MM.1S (cell line): ENCODE results near the gene BANK1.

Source experiments
- DNase-seq: peaks from one replicate; pipeline ENCODE4 v3.0.0-alpha.2; 2015
- H2AFZ ChIP-seq: fragments of 300-600 bp; sonication (generic); 2 replicates; pipeline ENCODE4 v1.6.0; 2016; ENCODE audit warnings: antibody characterized with exemption, low read length
- H3F3A ChIP-seq: fragments of 300-600 bp; sonication (generic); 2 replicates; pipeline ENCODE4 v1.6.1; 2016; ENCODE audit warnings: mild to moderate bottlenecking, antibody characterized with exemption, low read length, moderate library complexity, mixed read lengths; ENCODE audit not compliant: insufficient read depth
- H3K27ac ChIP-seq: fragments of 300-600 bp; sonication (generic); 2 replicates; pipeline ENCODE4 v1.5.1; 2016; ENCODE audit warnings: mild to moderate bottlenecking, low read length
- H3K27me3 ChIP-seq: fragments of 300-600 bp; sonication (generic); replicated peaks from 2 replicates; pipeline ENCODE4 v1.6.0; 2016; ENCODE audit warnings: low read length; ENCODE audit not compliant: insufficient read depth
- H3K36me3 ChIP-seq: fragments of 300-600 bp; sonication (generic); replicated peaks from 2 replicates; pipeline ENCODE4 v1.6.1; 2016; ENCODE audit warnings: mild to moderate bottlenecking, low read length, mixed read lengths; ENCODE audit not compliant: insufficient read depth
- H3K4me1 ChIP-seq: fragments of 300-600 bp; sonication (generic); 2 replicates; pipeline ENCODE4 v1.6.1; 2016; ENCODE audit warnings: low read length, mixed read lengths
- H3K4me2 ChIP-seq: fragments of 300-600 bp; sonication (generic); 2 replicates; pipeline ENCODE4 v1.6.0; 2016; ENCODE audit warnings: low read depth, low read length
- H3K4me3 ChIP-seq: fragments of 300-600 bp; sonication (generic); 2 replicates; pipeline ENCODE4 v1.5.1; 2016; ENCODE audit warnings: low read length, mixed read lengths
- H3K79me2 ChIP-seq: fragments of 300-600 bp; sonication (generic); 2 replicates; pipeline ENCODE4 v1.6.1; 2016; ENCODE audit warnings: mixed run types, low read length, mixed read lengths
- H3K9ac ChIP-seq: fragments of 300-600 bp; sonication (generic); 2 replicates; pipeline ENCODE4 v1.6.1; 2016; ENCODE audit warnings: low read length, mixed read lengths
- H3K9me2 ChIP-seq: fragments of 300-600 bp; sonication (generic); replicated peaks from 2 replicates; pipeline ENCODE4 v1.6.1; 2016; ENCODE audit warnings: mild to moderate bottlenecking, low read length, mixed read lengths; ENCODE audit not compliant: insufficient read depth
- H3K9me3 ChIP-seq: fragments of 300-600 bp; sonication (generic); replicated peaks from 2 replicates; pipeline ENCODE4 v1.6.1; 2016; ENCODE audit warnings: mild to moderate bottlenecking, low read length, mixed read lengths; ENCODE audit not compliant: insufficient read depth
- H4K20me1 ChIP-seq: fragments of 300-600 bp; sonication (generic); 2 replicates; pipeline ENCODE4 v1.6.1; 2016; ENCODE audit warnings: mild to moderate bottlenecking, low read length, moderate library complexity, mixed read lengths; ENCODE audit not compliant: insufficient read depth
- CTCF ChIP-seq: fragments of 300-600 bp; sonication (generic); IDR thresholded peaks from 2 replicates; pipeline ENCODE4 v1.5.1; 2016; ENCODE audit warnings: antibody characterized with exemption, low read length, mixed read lengths
- EZH2 ChIP-seq: fragments of 300-600 bp; sonication (generic); optimal IDR thresholded peaks from 2 replicates; pipeline ENCODE3; 2017; ENCODE audit warnings: low read depth, mild to moderate bottlenecking, antibody characterized with exemption, low read length, mixed read lengths
- EZH2phosphoT487 ChIP-seq: fragments of 300-600 bp; sonication (generic); IDR thresholded peaks from 2 replicates; pipeline ENCODE4 v1.6.1; 2018; ENCODE audit warnings: antibody characterized with exemption, low read length

Gene BANK1

GRCh38 chr4:102080184-102080583, 289.7 kb downstream of the BANK1 start:
- H3K79me2 ChIP-seq = no peaks in the 10 kb centered on the region
- H4K20me1 ChIP-seq = no peaks in the 10 kb centered on the region
- H3K9me2 ChIP-seq = no peaks in the 10 kb centered on the region
- H3K36me3 ChIP-seq = no peaks in the 10 kb centered on the region
- TF ChIP-seq EZH2phosphoT487 (no peak), EZH2 (no peak), CTCF (no peak)
- no peak overlapping the region for H2AFZ ChIP-seq
- no peak overlapping the region for H3K4me2 ChIP-seq
- no peaks in the 10 kb centered on the region for H3K4me1 ChIP-seq
- H3K4me3 ChIP-seq = no peak overlapping the region
- no peak overlapping the region for H3K9ac ChIP-seq
- H3K27ac ChIP-seq = no peak overlapping the region
- no peaks in the 10 kb centered on the region for H3K27me3 ChIP-seq
- no peaks in the 10 kb centered on the region for H3K9me3 ChIP-seq
- no peak for DNase-seq
- H3F3A ChIP-seq = no peaks in the 10 kb centered on the region

- TF ChIP-seq EZH2 = no peak
- no peak for TF ChIP-seq CTCF
- no peak for TF ChIP-seq EZH2phosphoT487
- DNase-seq = no peak
- Histone ChIP-seq H3K9me2 (no peaks in the 10 kb centered on the region), H3K27me3 (no peaks in the 10 kb centered on the region), H3K36me3 (no peaks in the 10 kb centered on the region), H3K27ac (no peak overlapping the region), H4K20me1 (no peaks in the 10 kb centered on the region), H3K4me2 (no peak overlapping the region), H2AFZ (no peak overlapping the region), H3K4me1 (no peaks in the 10 kb centered on the region), H3K9me3 (no peaks in the 10 kb centered on the region), H3K9ac (no peak overlapping the region), H3F3A (no peaks in the 10 kb centered on the region), H3K79me2 (no peaks in the 10 kb centered on the region), H3K4me3 (no peak overlapping the region)
Observed at GRCh38 chr4:102089850-102090621, 299.5 kb downstream of the BANK1 start.

GRCh38 chr4:102091656-102092055, 301.1 kb downstream of the BANK1 start:
- Histone ChIP-seq H3K36me3 (no peaks in the 10 kb centered on the region), H3K27ac (no peak overlapping the region), H3K27me3 (no peaks in the 10 kb centered on the region), H3K9me3 (no peaks in the 10 kb centered on the region), H3K4me2 (no peak overlapping the region), H2AFZ (no peak overlapping the region), H3K4me3 (no peak overlapping the region), H3K9ac (no peak overlapping the region), H3K4me1 (no peaks in the 10 kb centered on the region), H3K9me2 (no peaks in the 10 kb centered on the region), H3K79me2 (no peaks in the 10 kb centered on the region), H4K20me1 (no peaks in the 10 kb centered on the region), H3F3A (no peaks in the 10 kb centered on the region)
- no peak for TF ChIP-seq EZH2
- TF ChIP-seq EZH2phosphoT487 = no peak
- TF ChIP-seq CTCF = no peak
- no peak for DNase-seq
